HG03045 (cell line): ENCODE data around the gene DCC.

ENCODE experiments used
- ATAC-seq: cut with Tn5 transposase; IDR thresholded peaks from one replicate; pipeline ENCODE4 v1.9.1; 2021; ENCODE audit warnings: mild to moderate bottlenecking, moderate library complexity; ENCODE audit not compliant: unreplicated experiment

Gene DCC

DNA sequence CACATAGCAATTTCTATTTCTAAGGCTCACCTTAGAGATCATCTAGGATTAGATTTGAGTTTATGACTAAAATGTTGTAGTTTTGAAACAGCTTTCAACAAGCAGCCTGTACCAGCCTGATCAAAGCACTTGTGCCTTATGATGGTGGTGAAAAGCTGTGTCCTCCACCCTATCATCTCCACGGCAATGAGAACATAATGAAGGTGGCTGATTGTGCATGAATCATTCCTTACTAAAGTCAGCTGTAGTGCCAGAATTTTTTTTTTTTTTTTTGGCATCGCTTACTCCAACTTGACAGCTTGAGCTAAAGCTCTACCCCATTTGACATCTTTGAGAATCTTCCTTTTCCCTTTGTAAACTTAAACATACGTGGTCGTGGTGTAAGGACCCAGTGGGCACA, 86.0 kb downstream of the DCC start:
- ATAC-seq = no peak

DNA sequence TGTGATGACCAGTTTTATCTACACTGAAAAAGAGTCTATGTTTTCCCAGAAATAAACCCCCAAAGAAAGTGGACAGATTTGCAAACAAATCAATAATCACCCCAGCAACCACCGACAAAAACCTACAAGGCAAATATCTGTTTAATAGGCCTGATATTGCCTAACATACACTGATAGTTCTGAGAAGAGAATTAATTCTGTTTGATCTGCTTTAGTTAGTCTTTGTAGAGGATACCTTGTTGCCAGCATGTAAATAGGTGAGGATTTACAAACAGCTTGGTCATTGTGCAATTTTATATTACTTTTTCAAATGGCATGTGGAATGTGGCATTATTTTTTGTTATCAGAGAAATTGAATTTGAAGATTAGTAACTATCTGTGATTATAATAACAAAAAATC, 86.5 kb downstream of the DCC start:
- no peak for ATAC-seq

DNA sequence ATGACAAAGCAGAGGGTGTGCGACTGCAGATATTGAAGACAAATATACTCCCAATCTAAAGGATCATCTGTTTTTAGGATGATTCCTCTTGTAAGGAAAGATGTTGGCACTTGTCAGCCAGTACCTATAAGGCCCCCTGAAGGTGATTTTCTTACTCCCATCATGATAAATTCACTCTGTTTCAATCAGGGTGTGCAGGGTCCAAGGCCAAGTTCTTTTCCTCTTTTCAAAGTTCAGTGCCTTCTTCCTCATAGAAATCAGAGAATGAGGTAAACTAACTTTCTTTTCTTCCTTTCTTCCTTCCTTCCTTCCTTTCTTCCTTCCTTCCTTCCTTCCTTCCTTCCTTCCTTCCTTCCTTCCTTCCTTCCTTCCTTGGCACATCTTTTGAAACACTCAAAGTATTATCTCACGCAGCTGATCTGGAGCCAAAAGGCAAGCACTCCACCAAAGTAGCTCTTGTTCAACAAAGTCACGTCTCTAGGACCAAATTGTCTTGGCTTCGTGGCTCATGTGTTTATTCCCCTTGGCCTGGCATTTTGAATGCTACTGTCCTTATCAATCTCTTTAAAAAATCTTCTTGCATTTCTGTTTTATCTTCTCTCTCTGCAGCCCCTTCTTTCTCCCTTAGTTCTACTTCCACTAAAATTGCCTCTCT, 87.7 kb downstream of the DCC start:
- no peak for ATAC-seq

DNA sequence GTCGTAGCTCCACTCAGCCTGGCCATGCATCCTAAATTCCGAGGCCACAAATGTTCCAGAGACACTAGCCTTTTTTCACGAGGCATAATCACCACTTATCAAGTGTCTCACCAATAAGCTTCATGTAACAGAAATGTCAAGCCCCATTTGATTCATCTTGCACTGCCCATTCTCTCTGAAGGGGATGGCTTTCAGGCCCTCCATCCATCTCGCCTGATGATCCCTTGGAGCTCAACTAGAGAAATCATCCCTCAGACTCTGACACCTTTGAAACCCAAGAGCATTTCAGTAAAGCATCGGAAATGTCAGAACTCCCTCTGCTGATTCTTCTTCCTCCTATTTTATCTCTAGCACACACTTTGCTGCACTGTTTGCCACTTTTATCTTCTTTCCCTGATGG, 91.7 kb downstream of the DCC start:
- ATAC-seq = no peak

DNA sequence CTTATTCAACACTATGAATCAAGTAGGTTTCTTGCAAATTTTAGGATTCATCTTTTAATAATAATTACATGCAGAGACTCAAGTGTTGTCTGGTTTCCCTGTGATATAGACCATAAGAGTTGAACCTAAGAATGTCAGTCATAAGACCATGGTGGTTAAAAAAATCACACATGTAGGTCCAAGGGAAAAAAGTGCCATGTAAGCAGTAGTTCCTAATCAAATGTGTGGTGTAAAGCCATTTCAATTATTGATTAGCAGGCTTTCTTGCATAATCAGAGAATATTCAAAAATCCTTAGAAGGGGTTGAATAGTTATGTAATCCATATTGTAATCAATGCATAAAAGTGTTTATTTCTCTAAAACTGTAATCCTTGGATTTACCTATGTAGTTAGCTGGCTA, 93.8 kb downstream of the DCC start:
- ATAC-seq = no peak

DNA sequence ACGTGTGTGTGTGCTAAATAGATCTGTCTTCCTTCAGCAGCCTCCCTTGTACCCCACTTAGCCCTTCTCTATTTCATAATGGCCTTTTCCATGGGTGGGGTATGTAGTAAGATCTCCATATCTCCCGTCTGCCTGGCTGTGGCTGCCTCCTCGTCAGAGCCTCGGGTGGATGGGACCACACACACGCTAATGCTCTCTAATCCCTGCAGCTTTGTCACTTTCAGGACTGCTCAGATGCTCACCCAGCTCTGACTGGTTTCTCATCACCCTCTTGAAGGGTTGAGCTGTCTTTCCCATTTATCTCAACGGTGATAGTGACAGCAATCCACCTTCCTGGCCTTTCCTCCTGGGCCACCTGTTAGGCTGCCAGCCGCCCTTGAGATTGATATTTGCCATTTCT, 95.3 kb downstream of the DCC start:
- no peak for ATAC-seq

DNA sequence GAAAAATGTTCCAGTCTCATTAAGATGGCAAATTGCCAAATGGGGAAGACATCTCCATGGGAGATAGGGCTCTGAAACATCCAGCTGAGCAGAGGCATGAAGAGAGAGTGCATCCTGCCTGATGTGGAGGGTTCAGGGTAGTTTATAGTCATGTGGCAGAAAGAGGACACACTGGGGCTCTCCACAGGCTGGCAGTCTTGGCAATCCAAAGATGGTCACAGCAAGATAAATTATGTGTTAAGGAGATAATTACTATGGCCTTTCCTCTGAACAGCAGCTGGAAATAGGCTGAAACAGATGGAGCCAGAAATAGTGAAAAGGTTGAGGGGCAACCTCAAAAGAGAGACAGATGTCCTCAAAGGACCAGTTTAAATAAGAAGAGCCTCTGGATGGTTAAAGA, 97.2 kb downstream of the DCC start:
- ATAC-seq = no peak

DNA sequence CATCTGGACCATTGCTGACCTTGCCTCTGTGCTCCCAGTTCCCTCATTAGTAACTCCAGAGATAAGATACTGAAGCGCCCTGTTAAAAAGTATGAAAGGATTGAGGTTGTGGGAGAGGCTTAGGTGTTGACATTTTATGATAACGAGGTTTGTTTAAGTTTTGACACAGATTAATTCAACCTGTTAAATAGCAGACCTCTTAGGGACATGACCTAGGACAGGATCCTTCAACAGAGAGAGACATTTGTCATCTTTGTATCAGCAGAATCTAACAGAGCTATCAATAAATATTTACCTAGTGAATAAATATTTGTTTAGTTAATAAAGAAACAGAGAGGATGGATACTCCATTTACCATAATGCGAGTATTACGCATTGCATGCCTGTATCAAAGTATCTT, 99.5 kb downstream of the DCC start:
- no peak for ATAC-seq

DNA sequence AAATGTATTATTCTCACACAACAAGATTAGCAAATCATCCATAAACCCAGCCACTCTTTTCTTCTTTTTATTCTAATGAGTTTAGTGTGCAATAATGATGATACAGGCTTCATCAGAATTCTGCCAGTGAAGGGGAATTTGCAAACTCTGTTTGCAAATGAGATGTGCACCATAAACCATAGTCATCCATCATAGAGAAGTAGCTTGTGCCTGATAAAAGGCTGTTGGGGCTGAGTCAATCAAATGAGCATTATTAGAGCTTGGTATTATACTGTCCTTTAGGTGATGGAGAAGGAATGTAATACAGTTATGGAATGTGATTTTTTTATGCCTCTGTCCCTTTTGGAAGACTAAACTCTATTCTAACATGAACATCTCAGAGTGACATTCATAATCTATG, 101.8 kb downstream of the DCC start:
- no peak for ATAC-seq

DNA sequence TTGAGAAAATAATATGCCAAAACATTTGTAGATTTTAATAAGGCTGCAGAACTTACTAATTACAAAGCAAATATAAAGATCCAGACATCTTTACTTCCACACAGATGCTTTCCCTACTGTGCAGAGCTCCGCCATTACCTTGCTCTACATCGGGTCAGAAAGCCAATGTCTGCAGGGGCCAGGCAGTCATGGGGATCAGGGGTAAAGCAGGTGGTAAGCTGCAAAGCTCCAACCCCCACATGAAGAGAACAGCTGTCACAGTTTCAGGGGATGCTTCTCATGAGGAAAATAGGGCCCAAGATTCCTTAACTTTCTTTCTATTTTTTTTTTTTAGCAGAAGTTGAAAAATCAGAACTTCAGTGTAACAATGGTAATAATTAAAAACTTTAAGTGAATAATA, 102.7 kb downstream of the DCC start:
- no peak for ATAC-seq

DNA sequence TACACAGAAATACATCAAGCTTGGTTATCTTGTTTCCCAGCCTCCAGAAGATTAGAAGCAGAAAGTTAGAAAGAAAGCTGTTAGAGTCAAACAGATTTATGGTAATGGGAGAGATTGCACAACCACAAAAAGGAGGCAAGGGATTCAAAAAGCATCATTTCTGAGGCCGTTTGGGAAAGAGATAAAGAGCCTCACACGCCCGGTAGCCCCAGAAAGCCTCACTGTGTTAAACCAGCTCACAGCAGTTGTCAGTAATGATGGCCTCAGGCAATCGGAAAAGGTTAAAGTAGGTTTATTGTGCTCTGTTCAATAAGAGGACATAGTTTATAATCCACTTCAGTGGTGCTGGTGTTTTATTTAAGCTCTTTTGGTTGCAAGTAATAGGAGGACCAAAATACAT, 111.3 kb downstream of the DCC start:
- ATAC-seq = no peak

DNA sequence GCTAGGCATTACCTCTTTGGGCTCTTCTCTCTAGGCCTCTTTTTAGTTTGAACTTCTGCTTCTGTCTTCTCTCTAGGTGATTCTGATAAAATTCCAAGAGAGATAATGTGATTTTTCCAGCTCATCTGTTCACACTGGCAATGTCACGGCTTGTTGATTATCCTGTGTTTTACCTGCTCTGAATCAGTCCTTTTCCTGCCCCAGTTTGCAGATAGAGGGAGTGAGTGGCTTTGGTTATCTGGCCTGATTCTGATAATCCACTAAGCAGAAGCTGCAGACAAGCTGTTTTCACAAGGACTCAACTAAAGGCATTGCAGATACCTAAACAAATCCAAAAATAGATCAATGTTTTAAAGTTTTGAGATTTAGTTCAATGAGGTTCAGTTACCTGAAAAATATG, 111.9 kb downstream of the DCC start:
- ATAC-seq = no peak

DNA sequence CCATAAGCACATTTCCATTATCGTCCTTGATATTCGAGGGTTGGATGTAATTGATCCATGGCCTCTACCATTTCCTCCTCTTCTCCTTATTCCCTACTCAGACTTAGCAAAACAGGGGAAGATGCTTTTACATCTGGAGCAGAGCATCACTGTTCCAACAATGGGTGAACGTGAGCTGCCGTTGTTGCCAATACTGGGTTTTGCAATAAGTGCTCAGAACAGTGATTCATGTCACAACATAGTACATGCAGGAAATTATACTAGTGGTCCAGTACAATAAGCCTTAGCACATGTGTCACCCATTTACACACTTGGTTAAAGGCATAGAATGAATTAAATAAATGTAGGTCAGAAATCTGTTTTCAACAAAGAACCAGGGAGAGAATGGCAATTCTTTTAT, 112.4 kb downstream of the DCC start:
- no peak for ATAC-seq

DNA sequence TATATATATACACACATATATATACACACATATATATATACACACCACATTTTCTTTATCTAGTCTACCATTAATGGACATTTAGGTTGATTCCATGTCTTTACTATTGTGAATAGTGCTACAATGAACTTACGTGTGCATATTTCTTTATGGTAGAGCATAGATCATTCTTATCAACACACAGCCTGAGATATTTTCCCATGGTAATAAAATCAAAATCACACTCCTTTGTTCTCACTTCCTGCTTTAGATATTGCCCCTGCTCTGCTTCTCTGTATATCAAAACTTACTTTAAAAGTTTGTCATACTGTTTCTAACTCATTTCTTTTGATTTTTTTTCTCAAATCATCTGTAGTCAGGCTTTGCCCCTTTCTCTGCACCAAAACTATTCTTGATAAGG, 119.9 kb downstream of the DCC start:
- ATAC-seq = no peak

DNA sequence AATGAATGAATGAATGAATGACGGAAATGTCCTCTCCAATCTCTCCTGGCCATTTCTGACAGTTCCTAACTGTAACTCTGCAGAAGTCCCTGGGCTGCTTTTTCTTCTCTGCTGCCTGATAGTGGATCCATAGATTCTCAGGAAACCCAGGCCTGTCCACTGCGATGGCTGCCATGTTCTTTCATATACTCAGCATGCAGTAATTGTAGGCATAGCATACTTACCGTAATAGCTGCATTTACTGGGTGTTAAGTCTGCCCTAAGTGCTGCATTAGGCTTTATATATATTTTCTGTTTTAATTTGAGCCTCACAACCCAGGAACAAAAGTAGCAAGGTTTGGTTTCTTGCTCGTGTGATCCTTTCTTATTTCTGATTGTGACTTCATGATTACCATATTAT, 122.9 kb downstream of the DCC start:
- ATAC-seq = no peak

DNA sequence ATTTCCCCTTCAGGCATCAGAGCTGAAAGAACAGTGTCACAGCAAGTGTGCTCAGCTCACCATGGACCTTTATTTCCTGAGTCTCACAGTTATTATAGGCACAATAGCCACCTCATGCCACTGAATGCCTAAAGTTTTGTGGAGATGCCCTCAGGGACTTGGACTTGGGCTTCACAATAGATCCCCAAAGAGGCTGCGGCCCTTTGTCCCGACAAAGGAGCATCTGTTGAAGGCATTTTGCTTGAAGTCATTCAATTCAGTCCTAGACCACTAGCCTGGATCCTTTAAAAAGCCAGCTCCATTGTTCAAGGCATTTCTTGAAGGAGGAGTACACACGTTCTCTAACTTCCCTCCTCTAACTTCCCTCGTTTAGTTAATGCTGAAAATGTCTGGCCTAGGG, 125.4 kb downstream of the DCC start:
- no peak for ATAC-seq

DNA sequence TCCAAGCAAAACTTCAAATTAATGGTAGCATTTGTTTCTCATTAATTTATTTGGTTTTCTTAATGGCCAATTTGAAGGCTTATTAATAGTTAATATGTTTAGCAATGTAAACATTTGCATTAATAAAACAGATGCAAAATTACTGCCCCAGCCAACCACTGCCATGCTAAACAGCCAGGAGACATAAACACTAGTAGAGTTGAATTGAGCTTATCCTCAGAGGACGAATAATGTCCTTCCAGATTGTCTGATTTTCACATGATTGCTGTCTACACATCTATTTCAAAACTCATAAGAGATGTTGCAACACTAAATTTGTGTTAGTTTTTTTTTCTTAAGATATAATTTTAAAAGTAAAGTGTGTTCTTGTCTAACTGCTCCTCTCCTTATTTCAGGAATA, 128.5 kb downstream of the DCC start:
- ATAC-seq = no peak

DNA sequence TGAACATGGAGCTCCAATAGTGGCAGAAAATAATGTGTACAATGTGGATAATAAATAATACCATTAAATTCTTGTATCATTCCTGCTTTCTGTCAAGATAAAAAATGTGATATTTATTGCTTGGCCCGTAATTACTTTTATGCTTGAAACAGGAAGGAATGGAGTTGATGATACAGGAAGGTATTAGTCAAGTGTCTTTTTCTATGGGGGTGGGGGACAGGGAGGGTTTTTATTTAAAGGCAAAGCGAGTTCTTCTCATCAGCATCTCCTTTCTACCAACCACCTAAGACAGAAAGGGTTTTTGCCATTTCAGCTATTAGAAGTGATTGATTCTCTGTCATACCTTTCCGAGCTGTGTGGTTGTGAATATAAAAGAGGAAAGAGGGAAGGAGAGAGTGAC, 135.3 kb downstream of the DCC start:
- no peak for ATAC-seq

DNA sequence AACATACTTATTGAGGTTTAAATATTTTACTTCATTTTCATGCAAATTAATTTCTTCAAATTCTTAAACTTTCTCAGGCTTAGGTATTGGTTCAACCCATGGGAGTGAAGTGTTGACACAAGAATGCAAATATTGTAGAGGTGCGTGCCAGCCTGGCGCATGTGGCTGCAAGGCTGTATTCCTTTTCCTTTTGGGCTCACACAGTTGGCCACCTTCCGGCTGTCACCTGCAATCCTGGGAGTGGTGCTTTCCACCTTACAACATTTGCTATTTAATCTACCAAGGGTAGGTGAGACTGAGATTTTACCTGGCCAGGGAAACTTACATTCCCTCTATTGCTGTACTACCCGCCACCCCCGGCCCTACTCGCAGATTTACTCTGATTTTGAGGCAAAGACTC, 141.1 kb downstream of the DCC start:
- no peak for ATAC-seq

DNA sequence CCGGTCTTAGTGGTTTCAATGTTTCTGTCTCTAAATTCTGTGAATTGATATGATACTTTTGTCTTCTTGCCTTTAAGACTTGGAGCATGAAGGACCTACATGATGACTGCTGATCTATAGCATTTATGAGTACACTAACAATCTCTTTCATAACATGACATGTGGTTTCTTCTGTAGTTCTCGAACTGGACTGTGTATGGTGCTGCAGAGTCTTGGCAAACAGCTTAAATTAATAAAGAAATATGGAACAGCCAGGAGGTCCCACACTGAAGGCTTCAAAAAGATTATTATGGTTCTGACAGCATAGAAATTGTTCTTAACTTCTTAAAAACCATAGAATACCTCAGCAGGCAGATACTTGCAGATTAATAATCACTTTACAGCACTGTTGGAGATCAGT, 145.0 kb downstream of the DCC start:
- ATAC-seq = no peak

DNA sequence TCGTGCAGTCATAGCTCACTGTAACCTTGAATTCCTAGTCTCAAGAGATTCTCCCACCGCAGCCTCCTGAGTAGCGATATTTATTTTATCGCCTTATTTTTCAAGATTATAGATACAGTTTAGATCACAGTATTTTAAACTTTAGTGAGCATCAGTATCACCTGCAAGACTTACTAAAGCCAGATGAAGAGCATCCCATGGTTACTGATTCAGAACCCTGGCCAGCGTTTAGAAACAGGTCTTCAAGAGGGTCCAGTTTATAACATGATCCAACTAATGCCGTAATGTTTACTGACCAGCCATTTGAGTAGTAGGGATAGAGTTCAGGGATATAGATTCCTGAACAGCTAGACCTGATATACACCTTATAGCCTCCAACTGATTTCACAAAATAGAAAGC, 146.1 kb downstream of the DCC start:
- ATAC-seq = no peak

DNA sequence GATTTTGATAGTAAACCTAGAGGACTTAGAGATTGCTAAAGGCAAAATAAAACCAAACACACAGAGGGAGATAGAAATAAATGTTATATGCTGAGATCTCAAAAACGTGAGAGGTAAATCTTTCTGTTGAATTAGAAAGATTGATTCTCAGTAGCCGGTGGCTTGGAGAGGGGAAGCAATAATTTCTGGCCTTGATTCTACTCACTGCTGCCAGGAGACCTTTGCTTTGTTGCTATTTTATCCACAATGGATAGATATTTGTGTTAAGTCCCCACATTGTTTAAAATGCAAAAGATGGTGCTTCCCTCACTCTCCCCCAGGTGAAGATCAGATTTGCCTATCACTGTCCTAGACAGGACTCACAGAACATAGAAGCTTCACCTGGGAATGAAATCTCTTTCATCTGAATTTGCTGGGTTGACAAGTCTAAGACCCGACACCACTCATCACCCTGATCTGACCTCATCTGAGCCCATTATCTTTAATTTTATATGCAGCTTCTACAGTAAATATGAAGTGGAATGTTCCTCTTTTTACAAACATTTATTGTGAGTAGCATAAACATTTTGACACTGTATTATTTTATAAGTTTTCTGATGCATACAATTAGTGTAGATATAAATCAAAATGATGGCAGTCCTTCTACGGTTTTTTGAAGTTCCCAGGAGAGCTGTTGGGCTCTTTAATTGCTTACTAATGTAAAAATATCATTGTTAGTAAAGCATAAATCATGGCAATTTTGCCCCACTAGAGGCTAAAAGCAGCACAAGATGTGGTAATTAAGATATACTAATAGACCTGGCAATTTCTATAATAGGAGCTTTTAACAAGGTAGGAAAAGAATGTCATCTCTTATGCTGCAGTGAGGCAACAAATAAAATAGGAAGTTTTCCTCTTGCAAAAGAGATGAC, 149.7 kb downstream of the DCC start:
- ATAC-seq = no peak

DNA sequence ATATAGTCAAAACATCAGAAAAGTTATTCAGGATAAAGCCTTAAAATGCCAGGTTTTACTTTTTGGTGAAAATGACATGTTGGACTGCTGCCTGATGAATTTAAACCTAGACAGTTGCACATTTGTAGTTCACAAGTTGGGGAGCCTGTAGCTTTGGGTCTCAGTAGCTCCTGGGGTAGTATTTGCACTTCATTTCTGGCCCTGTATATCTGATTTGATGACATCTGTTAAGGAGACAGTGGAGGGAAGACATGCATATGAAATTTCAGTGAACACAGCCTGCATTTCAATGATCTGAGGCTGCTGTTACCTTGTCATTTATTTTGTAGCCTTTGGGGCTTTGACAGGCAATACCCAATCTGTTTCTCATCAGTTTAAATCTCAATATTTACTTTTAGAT, 156.4 kb downstream of the DCC start:
- no peak for ATAC-seq
